ENCODE results near the gene RPE65.
"Not testable (repeated sequence)": the region's sequence is repeated elsewhere in the genome, so short reads cannot be mapped to it uniquely, and the experiment has no call there.

The RPE65 gene

GRCh38 chr1:68449901-68450300 lies at the start of gene RPE65:
Gene RPE65 (minus strand): TSS chr1:68449954. CDS start chr1:68449905, 49 bp downstream.
- no peak for DNase-seq (ENCODE audit: low spot score)

GRCh38 chr1:68497358-68497698 lies 47.6 kb upstream of the RPE65 start:
- no peak for DNase-seq (ENCODE audit: low spot score)

- DNase-seq (ENCODE audit: low spot score) = peak; percentile 99
Measured at GRCh38 chr1:68496680-68497357, 47.1 kb upstream of the RPE65 start, which contains the start of gene DEPDC1. Gene DEPDC1 (minus strand): TSS chr1:68497082. CDS start chr1:68496999, 83 bp downstream.

GRCh38 chr1:68495968-68496679 lies 46.4 kb upstream of the RPE65 start:
- DNase-seq (ENCODE audit: low spot score) = no peak

GRCh38 chr1:68495532-68495931 lies 45.8 kb upstream of the RPE65 start:
- DNase-seq (ENCODE audit: low spot score) = peak; percentile 7

GRCh38 chr1:68493193-68493592 lies 43.4 kb upstream of the RPE65 start:
- DNase-seq (ENCODE audit: low spot score) = no peak

- not testable (repeated sequence) for DNase-seq (ENCODE audit: low spot score)
Measured at GRCh38 chr1:68492255-68492654, 42.5 kb upstream of the RPE65 start.

- DNase-seq (ENCODE audit: low spot score) = no peak
Measured at GRCh38 chr1:68490046-68490651, 40.4 kb upstream of the RPE65 start.

GRCh38 chr1:68485431-68486022 lies 35.8 kb upstream of the RPE65 start:
- DNase-seq (ENCODE audit: low spot score) = no peak

GRCh38 chr1:68484618-68485017 lies 34.9 kb upstream of the RPE65 start:
- DNase-seq (ENCODE audit: low spot score) = no peak

GRCh38 chr1:68481041-68481440 lies 31.3 kb upstream of the RPE65 start:
- no peak for DNase-seq (ENCODE audit: low spot score)

- no peak for DNase-seq (ENCODE audit: low spot score)
Measured at GRCh38 chr1:68479501-68479900, 29.7 kb upstream of the RPE65 start.

GRCh38 chr1:68478662-68479061 lies 28.9 kb upstream of the RPE65 start:
- DNase-seq (ENCODE audit: low spot score) = no peak

GRCh38 chr1:68476626-68477025 lies 26.9 kb upstream of the RPE65 start:
- not testable (repeated sequence) for DNase-seq (ENCODE audit: low spot score)

GRCh38 chr1:68473060-68473459 lies 23.3 kb upstream of the RPE65 start:
- no peak for DNase-seq (ENCODE audit: low spot score)

- peak; percentile 34 for DNase-seq (ENCODE audit: low spot score)
Measured at GRCh38 chr1:68470388-68470970, 20.7 kb upstream of the RPE65 start.

- no peak for DNase-seq (ENCODE audit: low spot score)
Measured at GRCh38 chr1:68464891-68465290, 15.1 kb upstream of the RPE65 start.

GRCh38 chr1:68460935-68461334 lies 11.2 kb upstream of the RPE65 start:
- DNase-seq (ENCODE audit: low spot score) = no peak

- no peak for DNase-seq (ENCODE audit: low spot score)
Measured at GRCh38 chr1:68459796-68460195, 10.0 kb upstream of the RPE65 start.

- DNase-seq (ENCODE audit: low spot score) = no peak
Measured at GRCh38 chr1:68459091-68459490, 9.3 kb upstream of the RPE65 start.

GRCh38 chr1:68456202-68456601 lies 6.4 kb upstream of the RPE65 start:
- no peak for DNase-seq (ENCODE audit: low spot score)

- no peak for DNase-seq (ENCODE audit: low spot score)
Measured at GRCh38 chr1:68454534-68454933, 4.8 kb upstream of the RPE65 start.
